KMS-11 (cell line): ENCODE measurements around the gene DDX1.

Source experiments
- H2AFZ ChIP-seq: fragments of 200-600 bp; sonication (generic); 2 replicates; pipeline ENCODE4 v1.6.1; 2016; ENCODE audit warnings: antibody characterized with exemption, mixed run types, low read depth
- H3K27ac ChIP-seq: fragments of 200-600 bp; sonication (generic); 2 replicates; pipeline ENCODE4 v1.6.1; 2016; ENCODE audit warnings: mild to moderate bottlenecking, mixed run types
- H3K27me3 ChIP-seq: fragments of 200-600 bp; sonication (generic); 2 replicates; pipeline ENCODE4 v1.6.1; 2017; ENCODE audit warnings: mild to moderate bottlenecking, low read depth, mixed run types, moderate library complexity; ENCODE audit not compliant: insufficient read depth
- H3K36me3 ChIP-seq: fragments of 200-600 bp; sonication (generic); 2 replicates; pipeline ENCODE4 v1.6.1; 2017; ENCODE audit warnings: mild to moderate bottlenecking, mixed run types; ENCODE audit not compliant: insufficient read depth
- H3K4me1 ChIP-seq: fragments of 200-600 bp; sonication (generic); 2 replicates; pipeline ENCODE4 v1.6.1; 2016; ENCODE audit warnings: mild to moderate bottlenecking, low read depth, mixed run types; ENCODE audit not compliant: poor library complexity, severe bottlenecking
- H3K4me2 ChIP-seq: fragments of 200-600 bp; sonication (generic); 2 replicates; pipeline ENCODE4 v1.7.0; 2016; ENCODE audit warnings: mild to moderate bottlenecking, mixed run types
- H3K4me3 ChIP-seq: fragments of 200-600 bp; sonication (generic); IDR thresholded peaks from 2 replicates; pipeline ENCODE4 v1.6.1; 2017; ENCODE audit warnings: low read depth, low read length, mixed read lengths; ENCODE audit not compliant: insufficient read depth
- H3K79me2 ChIP-seq: fragments of 200-600 bp; sonication (generic); 2 replicates; pipeline ENCODE4 v1.6.1; 2016; ENCODE audit warnings: low read depth, mixed run types; ENCODE audit not compliant: insufficient read depth
- H3K9ac ChIP-seq: fragments of 200-600 bp; sonication (generic); 2 replicates; pipeline ENCODE4 v1.6.1; 2016; ENCODE audit warnings: mild to moderate bottlenecking, mixed run types
- H4K20me1 ChIP-seq: fragments of 200-600 bp; sonication (generic); 2 replicates; pipeline ENCODE4 v1.6.1; 2016; ENCODE audit warnings: mild to moderate bottlenecking, mixed run types; ENCODE audit not compliant: insufficient read depth
- CTCF ChIP-seq: fragments of 200-600 bp; sonication (generic); conservative IDR thresholded peaks from 2 replicates; pipeline ENCODE4 v1.6.1; 2017; ENCODE audit warnings: low read depth, mild to moderate bottlenecking, antibody characterized with exemption, low read length, moderate library complexity, mixed read lengths

Gene DDX1

DNA sequence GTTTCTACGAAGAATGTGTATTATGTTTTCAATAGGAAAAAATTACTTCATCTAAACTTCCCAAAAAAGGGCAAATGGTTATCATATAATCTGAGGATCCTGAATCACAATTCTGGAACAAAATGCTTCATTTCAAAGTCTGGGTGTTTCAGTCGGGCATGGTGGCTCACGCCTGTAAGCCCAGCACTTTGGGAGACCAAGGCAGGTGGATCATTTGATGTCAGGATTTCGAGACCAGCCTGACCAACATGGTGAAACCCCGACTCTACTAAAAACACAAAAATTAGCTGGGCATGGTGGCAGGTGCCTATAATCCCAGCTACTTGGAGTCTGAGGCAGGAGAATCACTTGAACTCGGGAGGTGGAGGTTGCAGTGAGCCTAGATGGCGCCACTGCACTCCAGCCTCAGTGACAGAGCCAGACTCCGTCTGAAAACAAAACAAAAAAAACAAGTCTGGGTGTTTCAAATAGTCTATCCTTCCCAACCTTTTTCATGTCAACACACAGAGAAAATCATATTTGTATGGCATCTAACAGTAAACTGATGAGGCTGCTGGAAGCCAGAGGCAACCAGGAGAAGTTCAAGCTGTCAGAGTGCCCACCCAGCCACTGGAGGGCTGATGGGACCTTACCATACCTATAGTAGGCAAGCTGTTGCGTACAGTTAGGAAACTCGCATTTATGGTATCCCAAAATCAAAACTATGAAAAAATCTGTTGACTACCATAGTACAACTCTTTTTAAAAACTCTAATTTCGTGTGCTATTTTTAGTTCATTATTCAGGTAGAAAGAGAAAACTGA, 45.2 kb upstream of the DDX1 start:
- H3K79me2 ChIP-seq: no peaks in the 10 kb centered on the region
- no peaks in the 10 kb centered on the region for H3K36me3 ChIP-seq
- no peaks in the 10 kb centered on the region for H4K20me1 ChIP-seq
- H3K4me2 ChIP-seq: no peak overlapping the region
- no peak overlapping the region for H2AFZ ChIP-seq
- no peak overlapping the region for H3K27ac ChIP-seq
- no peaks in the 10 kb centered on the region for H3K27me3 ChIP-seq
- TF ChIP-seq CTCF: no peak
- no peak overlapping the region for H3K4me3 ChIP-seq
- no peaks in the 10 kb centered on the region for H3K4me1 ChIP-seq
- H3K9ac ChIP-seq: no peak overlapping the region

DNA sequence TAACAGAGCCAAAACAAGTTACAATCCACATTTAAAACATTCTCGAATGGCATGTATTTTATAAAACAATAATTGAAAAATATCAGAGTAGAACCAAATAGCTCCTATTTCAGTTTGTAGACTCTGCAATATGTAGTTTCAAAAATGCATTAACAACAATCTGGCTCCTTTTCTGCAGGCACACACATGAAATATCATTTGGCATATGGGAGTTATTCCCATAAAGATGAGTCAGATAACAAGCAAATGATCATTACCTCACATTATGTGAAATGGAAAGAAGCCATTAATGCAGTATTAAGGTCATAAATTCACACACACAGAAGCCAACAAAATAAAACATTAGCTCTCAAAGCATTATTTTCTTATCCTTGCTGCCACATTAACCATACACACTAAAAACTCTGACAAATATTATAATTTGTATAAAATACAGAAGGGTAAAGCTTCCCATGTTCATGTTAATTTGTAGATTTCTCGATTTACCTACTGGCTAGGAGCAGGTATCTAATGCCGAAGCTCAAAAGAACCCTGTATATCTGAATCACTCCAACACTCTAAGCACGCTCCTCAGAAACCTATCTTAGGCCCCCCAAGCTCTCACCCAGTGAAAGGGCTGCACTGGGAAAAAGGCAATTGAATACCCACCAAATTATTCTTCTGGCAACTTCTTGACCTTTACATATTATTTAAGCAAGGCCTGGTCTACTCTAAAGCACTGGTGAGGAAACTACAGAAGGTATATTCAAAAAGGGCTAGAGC, 44.4 kb upstream of the DDX1 start:
- Histone ChIP-seq H3K27ac (no peak overlapping the region), H3K4me2 (no peak overlapping the region), H3K4me1 (no peaks in the 10 kb centered on the region), H2AFZ (no peak overlapping the region), H3K36me3 (no peaks in the 10 kb centered on the region), H4K20me1 (no peaks in the 10 kb centered on the region), H3K9ac (no peak overlapping the region), H3K79me2 (no peaks in the 10 kb centered on the region), H3K27me3 (no peaks in the 10 kb centered on the region), H3K4me3 (no peak overlapping the region)
- no peak for TF ChIP-seq CTCF

DNA sequence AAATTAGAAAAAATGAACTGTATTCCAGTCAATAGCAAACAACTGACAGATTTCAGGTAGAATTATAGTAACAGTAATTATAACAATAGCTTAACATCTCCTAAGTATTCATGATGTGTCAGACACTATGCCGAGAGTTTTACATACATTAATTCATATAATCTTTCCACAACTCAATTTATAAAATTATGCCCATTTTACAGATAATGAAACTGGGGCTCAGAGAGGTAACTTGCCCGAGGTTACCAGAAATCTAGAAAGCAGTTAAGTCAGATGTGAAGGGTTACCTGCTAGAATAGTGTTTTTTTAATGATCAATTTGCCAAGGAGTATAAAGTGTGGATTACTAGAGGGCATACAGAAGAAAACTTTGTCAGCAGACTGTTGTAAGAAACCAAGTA, 42.7 kb upstream of the DDX1 start:
- Histone ChIP-seq H3K4me3 (no peak overlapping the region), H3K9ac (no peak overlapping the region), H3K36me3 (no peaks in the 10 kb centered on the region), H3K4me1 (no peaks in the 10 kb centered on the region), H4K20me1 (no peaks in the 10 kb centered on the region), H3K4me2 (no peak overlapping the region), H3K79me2 (no peaks in the 10 kb centered on the region), H3K27ac (no peak overlapping the region), H2AFZ (no peak overlapping the region), H3K27me3 (no peaks in the 10 kb centered on the region)
- no peak for TF ChIP-seq CTCF

GRCh38 chr2:15553519-15553918, 38.1 kb upstream of the DDX1 start:
- Histone ChIP-seq H3K9ac (no peak overlapping the region), H3K4me2 (no peak overlapping the region), H3K4me3 (no peak overlapping the region), H3K4me1 (peaks cover 18% of the 10 kb centered on the region), H3K36me3 (no peaks in the 10 kb centered on the region), H2AFZ (no peak overlapping the region), H3K79me2 (no peaks in the 10 kb centered on the region; the same call in 1 of the 2 replicates), H4K20me1 (no peaks in the 10 kb centered on the region), H3K27ac (no peak overlapping the region), H3K27me3 (no peaks in the 10 kb centered on the region)
- TF ChIP-seq CTCF: no peak
